ENCODE data around the gene LMLN.
"Not testable (repeated sequence)": the region's sequence is repeated elsewhere in the genome, so short reads cannot be mapped to it uniquely, and the experiment has no call there.

Gene LMLN

DNA sequence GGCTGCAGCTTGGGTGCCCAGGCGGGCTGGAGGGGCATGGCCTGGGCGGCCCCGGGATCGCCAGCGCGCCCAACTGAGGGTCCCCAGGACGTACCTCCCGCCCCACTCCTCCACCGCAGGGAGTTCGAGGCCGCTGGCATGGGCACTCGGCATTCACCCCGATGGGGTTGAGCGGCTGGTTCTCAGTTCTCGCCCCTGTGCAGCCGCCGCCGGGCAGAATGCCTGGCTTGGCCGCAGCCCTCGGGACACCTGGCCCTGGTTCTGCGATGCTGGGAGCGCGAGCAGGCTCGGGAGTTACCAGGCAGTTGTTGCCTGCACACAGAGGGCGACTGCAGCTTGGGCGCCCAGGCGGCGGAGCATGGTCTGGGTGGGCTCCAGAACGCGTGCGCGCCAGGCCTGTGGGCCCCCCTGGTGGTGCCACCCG is 121.4 kb downstream of the LMLN start:
- no peak for DNase-seq

DNA sequence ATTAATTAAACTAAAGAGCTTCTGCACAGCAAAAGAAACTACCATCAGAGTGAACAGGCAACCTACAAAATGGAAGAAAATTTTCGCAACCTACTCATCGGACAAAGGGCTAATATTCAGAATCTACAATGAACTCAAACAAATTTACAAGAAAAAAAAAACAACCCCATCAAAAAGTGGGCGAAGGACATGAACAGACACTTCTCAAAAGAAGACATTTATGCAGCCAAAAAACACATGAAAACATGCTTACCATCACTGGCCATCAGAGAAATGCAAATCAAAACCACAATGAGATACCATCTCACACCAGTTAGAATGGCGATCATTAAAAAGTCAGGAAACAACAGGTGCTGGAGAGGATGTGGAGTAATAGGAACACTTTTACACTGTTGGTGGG is 122.2 kb downstream of the LMLN start:
- DNase-seq, result not testable (repeated sequence)

DNA sequence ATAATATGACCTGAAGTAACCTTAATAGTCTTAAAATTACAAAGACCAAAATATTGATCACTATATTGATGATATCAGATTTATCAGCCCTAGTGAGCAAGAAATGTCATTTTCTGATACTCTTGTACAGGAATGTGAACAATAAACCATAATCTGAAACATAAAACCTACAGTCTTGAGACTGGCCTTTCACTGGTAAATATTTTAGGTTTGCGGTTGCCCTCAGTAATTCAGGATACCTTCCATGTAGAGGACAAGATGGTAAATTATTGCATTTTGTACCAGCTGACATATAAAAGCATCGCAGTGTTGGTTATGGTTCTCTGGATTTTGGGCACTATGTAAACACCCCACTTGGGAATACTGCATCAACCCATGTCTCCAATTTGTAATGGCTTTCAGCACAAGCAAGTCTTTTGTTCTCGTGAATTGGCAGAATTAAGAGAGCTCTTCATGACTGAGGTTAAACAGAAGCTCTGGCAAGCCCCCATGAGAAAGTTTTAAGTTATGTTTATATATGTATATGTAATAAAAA is 128.5 kb downstream of the LMLN start:
- DNase-seq, result no peak

DNA sequence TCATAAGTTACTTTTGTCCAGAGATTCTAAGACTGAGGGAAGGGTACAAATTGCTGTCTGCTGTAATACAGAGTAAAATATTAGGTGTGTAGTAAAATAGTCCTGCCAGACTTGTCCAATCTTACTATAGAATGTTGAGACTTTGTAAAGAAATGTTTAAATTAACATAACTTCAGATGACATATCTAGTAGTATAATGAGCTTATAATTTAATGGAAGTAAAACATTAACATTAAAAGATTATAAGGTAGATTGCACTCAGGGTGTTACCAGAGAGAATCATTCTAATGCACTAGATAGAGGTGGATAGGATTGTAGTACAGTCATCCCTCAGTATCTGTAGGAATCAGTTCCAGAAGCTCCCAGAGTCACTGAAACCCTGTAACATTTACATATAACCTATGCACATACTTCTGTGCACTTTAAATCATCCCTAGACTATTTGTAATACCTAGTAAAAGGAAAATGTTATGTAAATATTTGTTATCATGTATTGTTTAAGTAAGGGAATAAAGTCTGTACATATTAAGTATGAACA is 130.8 kb downstream of the LMLN start:
- DNase-seq, result no peak

GRCh38 chr3:198092276-198092675 is 132.3 kb downstream of the LMLN start:
- no peak for DNase-seq

DNA sequence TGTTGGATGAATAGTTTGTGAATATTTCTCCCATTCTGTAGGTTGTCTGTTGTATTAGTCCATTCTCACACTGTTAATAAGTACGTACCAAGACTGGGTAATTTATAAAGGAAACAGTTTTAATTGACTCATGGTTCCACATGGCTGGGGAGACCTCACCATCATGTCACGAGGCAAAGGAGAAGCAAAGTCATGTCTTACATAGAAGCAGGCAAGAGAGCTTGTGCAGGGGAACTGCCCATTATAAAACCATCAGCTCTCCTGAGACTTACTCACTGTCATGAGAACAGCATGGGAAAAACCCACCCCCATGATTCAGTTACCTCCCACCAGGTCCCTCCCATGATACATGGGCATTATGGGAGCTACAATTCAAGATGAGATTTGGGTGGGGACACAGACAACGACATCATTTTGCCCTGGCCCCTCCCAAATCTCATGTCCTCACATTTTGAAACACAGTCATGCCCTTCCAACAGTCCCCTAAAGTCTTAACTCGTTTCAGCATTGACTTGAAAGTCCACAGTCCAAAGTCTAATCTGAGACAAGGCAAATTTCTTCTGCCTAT is 133.2 kb downstream of the LMLN start:
- no peak for DNase-seq
